ENCODE results near the gene FGF6. TPM values are rescaled to one million over a fixed set of nuclear protein-coding genes. Genes with fewer than 3 reads are reported as not detected.

FGF6 gene, protein sequence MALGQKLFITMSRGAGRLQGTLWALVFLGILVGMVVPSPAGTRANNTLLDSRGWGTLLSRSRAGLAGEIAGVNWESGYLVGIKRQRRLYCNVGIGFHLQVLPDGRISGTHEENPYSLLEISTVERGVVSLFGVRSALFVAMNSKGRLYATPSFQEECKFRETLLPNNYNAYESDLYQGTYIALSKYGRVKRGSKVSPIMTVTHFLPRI
- not detected in 2 replicates for total RNA-seq

DNA sequence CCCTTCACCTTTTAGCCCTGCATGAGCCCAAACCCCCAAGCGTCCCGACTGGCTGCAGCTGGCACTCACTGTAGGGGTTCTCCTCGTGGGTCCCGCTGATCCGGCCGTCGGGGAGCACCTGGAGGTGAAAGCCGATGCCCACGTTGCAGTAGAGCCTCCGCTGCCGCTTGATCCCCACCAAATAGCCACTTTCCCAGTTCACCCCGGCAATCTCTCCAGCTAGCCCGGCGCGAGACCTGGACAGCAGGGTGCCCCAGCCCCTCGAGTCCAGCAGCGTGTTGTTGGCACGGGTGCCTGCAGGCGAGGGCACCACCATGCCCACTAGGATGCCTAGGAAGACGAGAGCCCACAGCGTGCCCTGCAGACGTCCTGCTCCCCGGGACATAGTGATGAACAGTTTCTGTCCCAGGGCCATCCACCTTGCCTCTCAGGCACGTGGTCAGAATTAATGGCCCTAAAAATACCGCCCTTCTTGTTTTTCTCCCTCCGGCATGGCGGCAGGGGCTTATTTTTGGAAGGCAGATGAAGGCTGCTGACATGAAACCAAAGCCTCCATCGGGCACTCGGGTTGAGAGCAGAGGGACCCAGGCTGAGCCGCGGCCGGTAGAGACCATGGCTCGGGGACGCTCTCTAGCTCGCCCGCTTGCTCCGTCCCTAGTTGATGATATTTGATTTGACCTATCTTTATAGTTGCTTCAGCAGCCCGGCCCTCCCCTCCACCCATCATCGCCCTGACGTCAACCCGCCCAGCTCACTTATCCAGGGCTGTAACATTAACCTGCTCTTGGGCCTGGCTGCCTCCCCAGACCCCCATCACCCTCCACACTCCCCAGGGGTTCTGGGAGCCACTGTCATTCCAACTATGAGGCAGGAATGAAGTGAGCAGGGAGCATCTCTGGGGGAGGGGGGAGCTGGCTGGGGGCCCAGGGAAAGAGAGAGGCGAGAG lies at the start of gene FGF6:
TSS of gene FGF6 (minus strand) at position 660 of the 946 bp plus-strand sequence. CDS start at position 415, 245 bp downstream.

Other genes starting within 250 kb of the FGF6 start
- 14.9 and 37.0 TPM in 2 replicates for gene CCND2, start 172.1 kb downstream of the FGF6 start, total RNA-seq
- 4.5 and 9.3 TPM in 2 replicates for gene TIGAR, start 124.6 kb downstream of the FGF6 start, total RNA-seq
- under 0.01 TPM in 1 of 2 replicates, not detected in the other for gene FGF23, start 66.1 kb downstream of the FGF6 start, total RNA-seq
- gene RAD51AP1, start 93.1 kb upstream of the FGF6 start, total RNA-seq: 0.43 and 1.6 TPM in 2 replicates
- gene DYRK4, start 116.4 kb upstream of the FGF6 start, total RNA-seq: 43.4 and 62.3 TPM in 2 replicates
- gene AKAP3, start 203.2 kb upstream of the FGF6 start, total RNA-seq: 0.63 and 2.1 TPM in 2 replicates
- gene NDUFA9, start 203.3 kb upstream of the FGF6 start, total RNA-seq: 31.1 and 62.0 TPM in 2 replicates

Data from bronchial smooth muscle cell (primary cell).